K562 (cell line): Measurements from ENCODE around the gene FCHSD1.

ENCODE experiments used
- BHLHE40 ChIP-seq: IDR thresholded peaks from 2 replicates; pipeline ENCODE4 v1.6.1; 2011; ENCODE audit warnings: low read length, improper control_type of control experiment
- EZH2 ChIP-seq: IDR thresholded peaks from 2 replicates; pipeline ENCODE4 v1.6.1; 2012; ENCODE audit warnings: low read depth, mild to moderate bottlenecking, inconsistent platforms, low read length, borderline replicate concordance
- GABPA ChIP-seq: fragments of 200-800 bp; sonication (Bioruptor generic); conservative IDR thresholded peaks from 2 replicates; pipeline ENCODE4 v1.6.1; 2016; ENCODE audit warnings: low read depth, missing genetic modification characterization, missing compliant biosample characterization
- KDM1A ChIP-seq, 2 experiments: fragments of 450-650 bp; IDR thresholded peaks; 2 replicates each; pipeline ENCODE4 v1.6.1; 2016; ENCODE audit warnings: mild to moderate bottlenecking in 2 of 2
- POLR2A ChIP-seq: fragments of 450-650 bp; conservative IDR thresholded peaks from 2 replicates; pipeline ENCODE4 v1.6.1; 2016
- POLR2AphosphoS2 ChIP-seq: IDR thresholded peaks from 2 replicates; pipeline ENCODE4 v1.6.1; 2012; ENCODE audit warnings: low read length, improper control_type of control experiment
- SMAD4 ChIP-seq: fragments of 250-450 bp; sonication (Bioruptor Pico); conservative IDR thresholded peaks from 2 replicates; pipeline ENCODE4 v1.8.0; 2021; ENCODE audit warnings: inconsistent platforms, mild to moderate bottlenecking, moderate library complexity
- TAL1 ChIP-seq: fragments of 450-650 bp; IDR thresholded peaks from 2 replicates; pipeline ENCODE4 v1.6.1; 2016; ENCODE audit warnings: mild to moderate bottlenecking
- TRIM24 ChIP-seq, 2 experiments: fragments of 450-650 bp; IDR thresholded peaks; 2 replicates each; pipeline ENCODE4 v1.6.1; 2016
- ZNF57 ChIP-seq: fragments of 450-650 bp; formaldehyde crosslinking; IDR thresholded peaks from 2 replicates; pipeline ENCODE4 v1.4.0; 2020; ENCODE audit warnings: mild to moderate bottlenecking, moderate library complexity

GRCh38 chr5:141617128-141617527 lies 34.1 kb downstream of the FCHSD1 start:
- TF ChIP-seq POLR2A (no peak), SMAD4 (CRISPR knock-in tag) (no peak), TAL1 (peak; percentile 79), EZH2 (no peak), KDM1A (IDR thresholded peaks at IDR 0.05) (peak; percentile 30 to 33; a peak in 2 of 4 replicates), POLR2AphosphoS2 (no peak), ZNF57 (CRISPR knock-in tag) (no peak), BHLHE40 (no peak), GABPA (no peak), TRIM24 (IDR thresholded peaks at IDR 0.05) (no peak)
